OCI-LY1 (cell line): ENCODE data around the gene RNF217.

ENCODE experiments used
- CTCF ChIP-seq: fragments of 200-600 bp; sonication (generic), shearing (Covaris generic); IDR thresholded peaks from 2 replicates; pipeline ENCODE4 v1.5.1; 2017; ENCODE audit warnings: mild to moderate bottlenecking, antibody characterized with exemption, low read length, moderate library complexity, mixed read lengths
- EZH2 ChIP-seq: fragments of 200-600 bp; sonication (generic), shearing (Covaris generic); IDR thresholded peaks from 2 replicates; pipeline ENCODE4 v1.8.0; 2017; ENCODE audit warnings: borderline replicate concordance, mixed run types, mild to moderate bottlenecking, antibody characterized with exemption, low read length, moderate library complexity, mixed read lengths

GRCh38 chr6:125077453-125077852, 115.2 kb downstream of the RNF217 start:
- TF ChIP-seq EZH2 (no peak), CTCF (no peak)
